GM19239 (cell line): ENCODE measurements around the gene DCDC2B.
A peak's percentile ranks its signal among the peaks of the same experiment; 100 is the strongest.

ENCODE experiments used
- DNase-seq: peaks from one replicate; pipeline ENCODE4 v3.0.0; 2011; ENCODE audit warnings: low spot score; ENCODE audit not compliant: insufficient read length
- FAIRE-seq: peaks from 2 replicates; lab custom pipeline; 2011; peaks lifted over from hg19 to GRCh38; lab: Jason Lieb, UNC

Gene DCDC2B

GRCh38 chr1:32195972-32196823, 12.7 kb upstream of the DCDC2B start:
- FAIRE-seq (peak; percentile 8), DNase-seq (no peak)

- DNase-seq (no peak), FAIRE-seq (no peak)
These were observed 11.8 kb upstream of the DCDC2B start for GRCh38 chr1:32197074-32197473.

GRCh38 chr1:32197837-32198236, 11.1 kb upstream of the DCDC2B start:
- FAIRE-seq (no peak), DNase-seq (no peak)

GRCh38 chr1:32198237-32199042, 10.4 kb upstream of the DCDC2B start:
- FAIRE-seq, result no peak
- DNase-seq, result no peak

- no peak for DNase-seq
- FAIRE-seq, result no peak
These were observed 9.7 kb upstream of the DCDC2B start for GRCh38 chr1:32199043-32199716.

- no peak for FAIRE-seq
These were observed 9.2 kb upstream of the DCDC2B start for GRCh38 chr1:32199717-32200072.

GRCh38 chr1:32200226-32201010, 8.5 kb upstream of the DCDC2B start, which contains the start of gene CCDC28B:
CCDC28B (plus strand) TSS chr1:32200595; CDS start chr1:32201936, 1,341 bp downstream.
- peak; percentile 60 for DNase-seq
- peak; percentile 54 for FAIRE-seq

More at GRCh38 chr1:32199717-32200072, 9.2 kb upstream of the DCDC2B start:
- no peak for DNase-seq

- DNase-seq (peak; percentile 59), FAIRE-seq (peak; percentile 97)
These were observed 7.7 kb upstream of the DCDC2B start for GRCh38 chr1:32201011-32201855.

GRCh38 chr1:32204943-32205361, 3.9 kb upstream of the DCDC2B start:
- DNase-seq (no peak), FAIRE-seq (no peak)

GRCh38 chr1:32205401-32206370, 3.2 kb upstream of the DCDC2B start, which contains the start of gene IQCC:
IQCC (plus strand) TSS chr1:32205671; CDS start chr1:32205682, 11 bp downstream.
- FAIRE-seq (peak; percentile 68), DNase-seq (peak; percentile 82)

- FAIRE-seq, result no peak
These were observed 420 bp upstream of the DCDC2B start for GRCh38 chr1:32208469-32208868.

GRCh38 chr1:32215629-32216480, 7.0 kb downstream of the DCDC2B start:
- DNase-seq (no peak), FAIRE-seq (peak; percentile 82)

More at GRCh38 chr1:32208469-32208868, 420 bp upstream of the DCDC2B start:
- DNase-seq, result no peak

- FAIRE-seq (no peak), DNase-seq (no peak)
These were observed 7.7 kb downstream of the DCDC2B start for GRCh38 chr1:32216566-32216965.

GRCh38 chr1:32219022-32219421, 10.1 kb downstream of the DCDC2B start:
- FAIRE-seq, result no peak
- no peak for DNase-seq

- DNase-seq (no peak), FAIRE-seq (no peak)
These were observed 12.1 kb downstream of the DCDC2B start for GRCh38 chr1:32220746-32221580.

GRCh38 chr1:32221581-32221979, 12.7 kb downstream of the DCDC2B start:
- FAIRE-seq (peak; percentile 64), DNase-seq (no peak)
